K562 treated with DMSO at 1 percent for 48 hours (cell line): ENCODE results near the gene KRT72. TPM values are rescaled to one million over a fixed set of nuclear protein-coding genes. Genes with fewer than 3 reads are reported as not detected.

Experiments
- total RNA-seq: library from RNA; unstranded; fragments of 300-600 nt; gene quantifications from 2 replicates; pipeline ENCODE4 v1.2.3, GENCODE V29; 2022; ENCODE audit warnings: low replicate concordance; ENCODE audit errors: extremely low read depth

Gene KRT72
- total RNA-seq = not detected in 2 replicates

DNA sequence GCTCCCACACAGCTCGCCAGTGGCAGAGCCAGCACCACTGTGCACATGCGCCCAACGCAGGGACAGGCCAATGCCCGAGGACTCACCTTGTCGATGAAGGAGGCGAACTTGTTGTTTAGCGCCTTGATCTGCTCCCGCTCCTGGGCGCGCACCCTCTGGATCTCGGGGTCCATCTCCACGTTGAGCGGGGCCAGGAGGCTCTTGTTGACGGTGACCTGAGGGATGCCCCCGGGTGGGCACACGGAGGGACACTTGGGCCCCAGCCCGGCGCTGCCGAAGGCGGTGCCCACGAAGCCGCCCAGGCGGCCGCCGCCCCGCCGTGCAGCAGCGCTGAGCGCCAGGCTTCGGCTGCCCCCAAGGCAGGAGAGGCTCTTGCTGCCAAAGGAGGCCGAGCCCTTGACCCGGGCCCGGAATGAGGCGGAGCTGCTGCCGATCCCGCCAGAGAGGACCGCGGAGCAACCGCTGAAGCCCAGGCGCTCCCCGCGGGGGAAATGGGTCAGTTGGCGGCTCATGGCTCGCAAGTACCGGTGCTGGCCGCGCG is at the start of gene KRT72:
TSS of gene KRT72 (minus strand) at position 523 of the 541 bp plus-strand sequence. CDS start at position 512, 11 bp downstream.

GRCh38 chr12:52618216-52618615 is 17.0 kb upstream of the KRT72 start, which contains the start of gene KRT73:
Gene KRT73 (minus strand): TSS chr12:52618559. CDS start chr12:52618524, 35 bp downstream.

GRCh38 chr12:52573743-52574142 is 27.5 kb downstream of the KRT72 start, which contains the start of gene KRT74:
Gene KRT74 (minus strand): TSS chr12:52573843. CDS start chr12:52573777, 66 bp downstream.

DNA sequence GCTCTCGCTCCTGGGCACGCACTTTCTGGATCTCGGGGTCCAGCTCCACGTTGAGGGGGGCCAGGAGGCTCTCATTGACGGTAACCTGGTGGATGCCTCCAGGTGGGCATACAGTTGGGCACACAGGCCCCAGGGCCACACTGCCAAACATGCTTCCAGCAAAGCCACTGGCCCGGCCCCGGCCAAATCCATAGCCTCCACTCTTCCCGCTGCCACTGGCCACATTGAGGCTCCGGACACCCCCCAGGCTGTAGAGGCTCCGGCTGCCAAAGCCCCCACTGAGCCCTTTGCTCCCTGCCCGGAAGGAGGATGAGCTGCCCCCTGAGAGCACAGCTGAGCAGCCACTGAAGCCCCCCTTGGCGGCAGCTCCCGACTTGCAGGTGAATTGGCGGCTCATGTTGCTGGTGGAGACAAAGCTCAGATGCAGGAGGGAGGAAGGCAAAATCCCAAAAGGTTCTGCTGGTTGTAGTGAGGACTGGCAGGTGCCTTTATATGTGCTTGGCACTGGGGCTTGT is 48.5 kb downstream of the KRT72 start, which contains the start of gene KRT71:
TSS of gene KRT71 (minus strand) at position 465 of the 515 bp plus-strand sequence. CDS start at position 397, 68 bp downstream.

Other genes starting within 250 kb of the KRT72 start
- gene KRT85, start 234.0 kb downstream of the KRT72 start, total RNA-seq = not detected in 2 replicates
- gene KRT84, start 215.8 kb downstream of the KRT72 start, total RNA-seq = not detected in 2 replicates
- gene KRT82, start 195.1 kb downstream of the KRT72 start, total RNA-seq = not detected in 2 replicates
- not detected in 2 replicates for gene KRT75, start 167.1 kb downstream of the KRT72 start, total RNA-seq
- gene KRT6B, start 149.3 kb downstream of the KRT72 start, total RNA-seq = not detected in 2 replicates
- gene KRT6C, start 127.7 kb downstream of the KRT72 start, total RNA-seq = not detected in 2 replicates
- gene KRT6A, start 108.2 kb downstream of the KRT72 start, total RNA-seq = not detected in 2 replicates
- gene KRT5, start 81.1 kb downstream of the KRT72 start, total RNA-seq = not detected in 2 replicates
- not detected in 2 replicates for gene KRT71, start 48.3 kb downstream of the KRT72 start, total RNA-seq
- not detected in 2 replicates for gene KRT74, start 27.6 kb downstream of the KRT72 start, total RNA-seq
- gene KRT73, start 17.1 kb upstream of the KRT72 start, total RNA-seq = not detected in 2 replicates
- gene KRT2, start 50.7 kb upstream of the KRT72 start, total RNA-seq = not detected in 2 replicates
- gene KRT1, start 78.9 kb upstream of the KRT72 start, total RNA-seq = not detected in 2 replicates
- not detected in 2 replicates for gene KRT77, start 102.1 kb upstream of the KRT72 start, total RNA-seq
- not detected in 2 replicates for gene KRT76, start 175.9 kb upstream of the KRT72 start, total RNA-seq
- not detected in 2 replicates for gene KRT3, start 194.7 kb upstream of the KRT72 start, total RNA-seq
- gene KRT4, start 212.7 kb upstream of the KRT72 start, total RNA-seq = not detected in 2 replicates
- gene KRT79, start 232.8 kb upstream of the KRT72 start, total RNA-seq = not detected in 2 replicates
- not detected in 2 replicates for gene KRT78, start 247.5 kb upstream of the KRT72 start, total RNA-seq